CD4-positive, alpha-beta T cell treated with Interleukin-15 for 4 hours (primary cell): ENCODE results near the gene USF2.

Experiments
- DNase-seq: peaks from one replicate; pipeline ENCODE4 v3.0.0-alpha.2; 2020; ENCODE audit warnings: low spot score

The USF2 gene

DNA sequence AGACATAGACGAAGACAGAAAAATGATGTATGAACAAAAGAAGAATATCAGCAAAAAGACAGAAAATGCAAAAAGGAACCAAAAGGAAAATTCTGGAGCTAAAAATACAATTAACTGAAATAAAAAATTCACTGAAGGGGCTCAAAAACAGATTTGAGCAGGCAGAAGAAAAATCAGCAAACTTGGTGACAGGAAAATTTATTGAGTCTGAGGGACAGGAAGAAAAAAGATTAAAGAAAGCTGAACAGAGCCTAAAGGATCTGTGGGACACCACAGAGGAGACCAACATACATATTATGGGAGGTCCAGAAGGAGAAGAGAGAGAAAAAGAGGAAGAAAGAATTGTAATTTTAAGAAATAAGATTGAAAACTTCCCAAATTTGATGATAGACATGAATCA lies 27.3 kb upstream of the USF2 start:
- DNase-seq, result no peak

DNA sequence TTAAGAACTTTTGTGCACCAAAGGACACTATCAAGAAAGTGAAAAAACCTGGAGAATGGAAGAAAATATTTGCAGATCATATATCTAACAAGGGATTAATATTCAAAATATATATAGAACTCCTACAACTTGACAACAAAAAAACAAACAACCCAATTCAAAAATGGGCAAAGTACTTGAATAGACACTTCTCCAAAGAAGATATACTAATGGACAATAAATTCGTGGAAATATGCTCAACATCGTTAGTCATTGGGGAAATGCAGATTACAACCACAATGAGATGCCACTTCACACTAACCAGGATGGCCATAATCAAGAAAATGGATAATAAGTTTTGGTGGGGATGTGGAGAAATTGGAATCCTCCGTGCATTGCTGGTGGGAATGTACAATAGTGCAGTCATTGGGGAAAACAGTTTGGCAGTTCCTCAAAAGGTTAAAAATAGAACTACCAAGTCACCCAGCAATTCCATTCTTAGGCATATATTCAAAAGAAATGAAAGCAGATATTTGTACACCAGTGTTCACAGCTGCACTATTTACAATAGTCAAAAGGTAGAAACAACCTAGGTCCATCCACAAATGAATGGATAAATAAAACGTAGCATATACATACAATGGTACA lies 22.2 kb upstream of the USF2 start:
- DNase-seq, result no peak

DNA sequence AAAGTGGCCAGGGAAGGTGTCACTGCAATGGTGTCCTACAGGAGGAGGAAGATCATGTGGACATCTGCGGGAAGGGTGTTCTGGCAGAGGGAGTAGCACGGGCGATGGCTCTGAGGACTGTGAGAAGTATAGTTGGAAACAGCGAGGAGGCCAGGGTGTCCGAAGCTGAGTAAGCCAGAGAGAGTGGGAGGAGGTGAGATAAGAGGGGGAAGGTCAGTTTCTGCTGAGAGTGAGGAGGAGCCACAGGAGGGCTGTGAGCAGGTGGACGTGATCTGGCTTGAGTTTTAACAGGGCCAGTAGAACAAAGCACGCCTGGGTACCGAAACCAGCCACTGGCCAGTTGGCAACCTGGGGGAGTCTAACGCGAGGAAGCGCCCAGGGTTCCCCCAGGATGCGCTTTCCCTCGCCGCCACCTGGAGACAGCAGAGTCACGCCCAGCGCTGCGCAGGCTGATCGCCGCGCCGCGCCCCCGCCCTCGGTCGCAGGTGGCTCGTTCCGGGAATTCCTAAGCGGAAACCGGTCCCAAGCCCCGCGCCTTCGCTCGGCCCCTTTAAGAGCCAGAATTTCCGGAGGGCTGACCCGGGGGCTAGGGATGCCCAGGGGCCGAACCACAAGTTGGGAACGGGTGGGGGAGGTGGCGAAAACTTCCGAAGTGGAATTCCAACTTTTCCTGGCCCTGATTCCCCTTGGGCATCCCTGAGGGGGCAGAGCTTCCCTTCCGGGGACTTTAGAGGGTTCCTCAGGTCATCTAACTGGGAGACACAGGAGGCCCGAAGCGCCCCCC lies 21.0 kb upstream of the USF2 start:
- DNase-seq, result peak; percentile 68

DNA sequence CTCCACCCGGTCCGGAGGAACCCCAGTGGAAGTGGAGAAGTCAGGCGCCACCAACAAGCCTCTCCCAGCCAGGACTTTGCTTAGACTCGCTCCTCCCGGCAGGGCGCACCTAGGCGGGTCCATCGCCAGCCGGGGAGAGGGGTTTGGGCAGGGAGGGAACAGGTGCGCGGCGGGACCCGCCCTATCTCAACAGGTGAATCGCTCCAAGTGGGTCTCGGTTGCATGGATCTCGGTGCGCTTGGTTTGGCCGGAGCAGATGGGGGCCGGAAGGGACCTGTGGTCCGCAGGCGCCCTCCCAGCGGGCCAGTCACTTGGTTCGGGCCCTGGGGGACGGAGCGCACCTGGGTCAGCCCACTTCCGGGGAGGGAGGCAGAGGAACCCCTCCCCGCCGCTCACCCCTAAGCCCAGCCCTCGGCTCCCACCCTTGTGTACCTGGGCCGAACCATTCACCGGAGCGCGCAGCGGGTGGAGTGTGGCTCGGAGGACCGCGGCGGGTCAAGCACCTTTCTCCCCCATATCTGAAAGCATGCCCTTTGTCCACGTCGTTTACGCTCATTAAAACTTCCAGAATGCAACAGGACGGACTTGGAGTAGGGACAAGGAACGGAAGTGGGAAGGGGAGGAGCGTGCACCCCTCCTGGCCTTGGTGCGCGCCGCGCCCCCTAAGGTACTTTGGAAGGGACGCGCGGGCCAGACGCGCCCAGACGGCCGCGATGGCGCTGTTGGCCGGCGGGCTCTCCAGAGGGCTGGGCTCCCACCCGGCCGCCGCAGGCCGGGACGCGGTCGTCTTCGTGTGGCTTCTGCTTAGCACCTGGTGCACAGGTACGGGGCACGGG lies 20.2 kb upstream of the USF2 start, which contains the start of gene LSR:
TSS of gene LSR (plus strand) at position 693 of the 836 bp plus-strand sequence. CDS start at position 714, 21 bp downstream.
- DNase-seq, result peak; percentile 82

DNA sequence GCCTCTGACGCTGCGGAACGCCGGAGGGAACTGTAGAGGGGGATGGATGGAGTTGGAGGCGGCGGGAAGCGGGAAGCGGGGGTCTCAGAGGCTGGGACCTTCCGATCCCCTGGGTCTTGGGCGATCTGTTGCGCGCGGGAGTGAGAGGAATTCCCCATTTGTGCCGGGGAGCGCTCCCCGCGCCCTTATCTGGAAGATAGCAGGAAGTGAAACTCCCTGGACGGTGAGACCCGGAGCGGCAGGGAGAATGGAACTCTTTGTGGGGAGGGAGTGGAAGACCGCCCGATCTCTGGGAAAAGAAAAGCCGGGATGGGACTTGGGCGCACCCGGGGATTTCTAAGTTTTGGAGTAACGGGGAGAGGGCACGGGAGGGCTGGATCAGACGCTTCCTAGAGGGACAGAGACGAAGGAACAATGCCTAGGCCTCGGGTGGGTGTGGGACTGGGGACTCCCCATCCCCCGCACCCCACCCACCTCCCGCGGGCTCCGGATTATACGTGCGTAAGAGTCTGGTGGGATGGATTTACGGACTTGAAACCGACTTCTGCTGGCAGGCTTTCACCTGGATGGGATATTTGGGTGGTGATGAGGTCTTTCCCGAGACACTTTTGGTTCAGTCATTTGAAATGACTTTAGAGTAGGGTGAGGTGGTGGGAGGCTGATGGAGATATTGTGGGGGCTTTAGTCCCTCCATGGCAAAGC lies 19.5 kb upstream of the USF2 start:
- DNase-seq, result no peak

DNA sequence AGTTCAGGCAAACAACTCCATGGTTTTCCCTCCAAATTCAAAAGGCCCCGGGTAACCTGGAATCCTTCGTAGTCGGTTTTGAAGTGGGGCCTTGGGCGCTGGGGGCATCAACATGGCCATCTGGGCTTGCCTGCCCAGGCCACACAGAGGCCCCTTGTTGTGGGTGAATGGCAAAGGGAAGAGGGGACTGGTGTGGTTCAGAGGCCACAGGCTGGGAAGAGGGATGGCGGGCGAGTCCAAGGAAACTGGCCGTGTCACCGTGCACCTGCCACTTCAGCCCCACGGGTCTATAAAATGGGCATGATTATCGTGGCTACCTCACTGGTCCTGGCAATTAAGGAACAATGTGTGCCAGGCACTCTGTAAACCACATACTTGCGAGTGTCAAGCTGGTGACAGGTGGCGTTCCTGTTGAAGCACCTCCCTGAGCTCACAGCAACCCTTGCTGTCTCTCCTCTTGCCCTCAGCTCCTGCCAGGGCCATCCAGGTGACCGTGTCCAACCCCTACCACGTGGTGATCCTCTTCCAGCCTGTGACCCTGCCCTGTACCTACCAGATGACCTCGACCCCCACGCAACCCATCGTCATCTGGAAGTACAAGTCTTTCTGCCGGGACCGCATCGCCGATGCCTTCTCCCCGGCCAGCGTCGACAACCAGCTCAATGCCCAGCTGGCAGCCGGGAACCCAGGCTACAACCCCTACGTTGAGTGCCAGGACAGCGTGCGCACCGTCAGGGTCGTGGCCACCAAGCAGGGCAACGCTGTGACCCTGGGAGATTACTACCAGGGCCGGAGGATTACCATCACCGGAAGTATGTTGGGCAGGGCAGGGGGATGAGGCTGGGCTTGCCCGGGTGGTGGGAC lies 18.7 kb upstream of the USF2 start:
- DNase-seq, result no peak

DNA sequence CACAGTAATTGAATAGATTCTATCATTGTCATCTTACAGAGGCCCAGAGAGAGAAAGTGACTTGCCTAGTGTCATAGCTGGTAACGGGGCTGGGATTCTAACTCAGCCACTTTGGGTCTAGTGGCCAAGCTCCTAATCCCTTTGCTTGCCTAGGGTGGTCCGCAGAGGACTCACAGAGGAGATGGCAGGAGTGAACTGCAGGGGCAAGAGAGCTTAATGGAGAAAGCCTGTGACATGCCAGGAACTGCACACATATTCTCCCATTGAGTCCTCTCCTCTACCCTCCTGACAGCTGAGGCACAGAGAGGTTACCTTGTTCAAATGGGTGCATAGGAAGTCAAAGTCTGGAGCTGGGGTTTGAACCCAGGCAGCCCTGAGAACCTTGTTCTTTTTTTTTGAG lies 17.3 kb upstream of the USF2 start:
- DNase-seq, result no peak

DNA sequence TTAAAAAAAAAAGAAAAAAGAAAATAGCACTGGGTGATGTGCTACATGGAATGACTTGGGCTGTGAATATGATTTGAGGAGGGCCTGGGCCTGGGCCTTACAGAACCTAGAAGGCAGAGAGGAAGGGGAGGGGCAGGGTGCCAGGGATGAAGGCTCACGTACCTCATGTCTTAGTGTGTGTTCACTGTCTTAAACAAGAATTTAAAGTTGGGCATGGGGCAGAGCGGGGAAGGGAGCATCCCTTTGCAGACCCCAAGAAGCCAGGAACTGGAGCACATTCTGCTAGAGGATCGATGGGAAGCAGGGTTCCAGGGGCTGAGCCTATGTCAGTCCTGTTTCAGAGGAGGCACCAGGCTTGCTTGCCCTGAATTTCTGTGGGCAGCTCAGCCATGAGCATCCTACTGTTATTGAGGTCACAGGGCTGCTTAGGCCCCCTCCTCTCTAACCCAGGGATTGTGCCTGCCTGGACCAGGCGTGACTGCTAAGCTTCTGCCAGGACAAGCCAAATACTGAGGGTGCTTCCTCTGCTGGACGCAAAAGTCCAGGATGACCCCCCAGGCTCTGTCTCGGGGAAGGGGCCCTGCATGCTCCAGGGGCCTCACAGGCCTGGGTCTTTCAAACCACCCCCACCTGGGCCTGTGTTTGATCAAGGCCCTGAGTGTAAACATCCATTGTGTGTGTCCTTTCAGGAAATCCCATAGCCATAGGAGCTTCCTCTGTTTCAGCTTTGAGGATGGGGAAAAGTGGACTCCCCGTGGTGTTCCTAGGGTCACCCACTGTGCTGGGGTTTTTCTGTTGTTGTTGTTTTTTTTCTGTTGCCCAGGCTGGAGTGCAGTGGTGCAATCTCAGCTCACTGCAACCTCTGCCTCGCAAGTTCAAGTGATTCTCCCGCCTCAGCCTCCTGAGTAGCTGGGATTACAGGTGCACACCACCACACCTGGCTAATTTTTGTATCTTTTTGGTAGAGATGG lies 15.2 kb upstream of the USF2 start:
- DNase-seq, result no peak

DNA sequence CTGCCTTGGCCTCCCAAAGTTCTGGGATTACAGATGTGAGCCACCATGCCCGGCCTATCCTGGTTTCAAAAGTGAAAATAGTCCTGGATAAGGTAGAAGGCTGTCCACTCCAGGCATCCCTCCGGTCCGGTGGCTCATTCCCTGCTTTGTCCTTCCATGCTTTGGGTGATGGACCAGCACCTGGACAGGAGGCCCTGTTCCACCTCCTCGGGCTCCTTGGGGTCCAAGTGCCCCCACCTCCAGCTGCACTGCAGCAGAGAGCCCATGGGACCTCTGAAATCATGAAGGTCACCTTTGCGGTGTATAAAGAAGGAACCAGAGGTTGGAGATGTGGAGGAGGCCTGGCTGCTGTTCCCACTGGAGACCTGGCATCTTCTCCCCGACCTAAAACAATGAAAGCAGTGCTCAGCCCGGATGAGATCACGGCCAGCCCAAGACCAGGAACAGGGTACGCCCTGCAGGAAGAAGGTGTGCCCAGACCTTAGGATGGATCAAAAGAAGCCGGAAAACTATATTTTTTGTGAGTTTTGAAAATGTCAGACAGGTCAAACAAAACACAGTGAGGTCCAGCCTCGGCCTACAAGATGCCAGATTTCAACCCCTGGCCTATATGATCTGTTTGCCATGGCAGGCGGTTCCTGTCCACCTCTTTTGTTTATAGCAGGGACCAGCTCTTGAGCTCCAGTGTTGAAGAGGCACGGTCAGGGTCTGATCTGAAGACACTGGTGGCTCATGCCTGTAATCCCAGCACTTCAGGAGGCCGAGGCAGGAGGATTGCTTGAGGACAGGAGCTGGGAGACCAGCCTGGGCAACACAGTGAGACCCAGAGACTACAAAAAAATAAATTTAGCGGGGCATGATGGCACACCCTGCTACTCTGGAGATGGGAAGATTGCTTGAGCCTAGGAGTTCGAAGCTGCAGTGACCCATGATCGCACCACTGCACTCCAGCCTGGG lies 14.1 kb upstream of the USF2 start:
- no peak for DNase-seq

DNA sequence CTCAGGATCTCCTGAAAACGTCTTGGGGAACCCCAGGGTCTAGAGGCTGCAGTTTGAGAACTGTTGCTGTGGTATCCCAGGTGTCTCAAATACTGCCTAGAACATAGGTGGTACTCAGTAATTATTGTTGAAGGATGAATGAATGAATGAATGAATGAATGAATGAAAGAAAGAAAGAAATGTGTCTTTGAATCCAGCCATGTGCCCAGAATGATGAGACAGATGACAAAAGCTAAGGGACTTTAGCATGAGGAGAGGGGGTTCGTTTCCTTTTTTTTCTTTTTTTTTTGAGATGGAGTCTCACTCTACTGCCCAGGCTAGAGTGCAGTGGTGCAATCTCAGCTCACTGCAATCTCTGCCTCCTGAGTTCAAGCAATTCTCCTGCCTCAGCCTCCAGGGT lies 12.2 kb upstream of the USF2 start:
- no peak for DNase-seq

DNA sequence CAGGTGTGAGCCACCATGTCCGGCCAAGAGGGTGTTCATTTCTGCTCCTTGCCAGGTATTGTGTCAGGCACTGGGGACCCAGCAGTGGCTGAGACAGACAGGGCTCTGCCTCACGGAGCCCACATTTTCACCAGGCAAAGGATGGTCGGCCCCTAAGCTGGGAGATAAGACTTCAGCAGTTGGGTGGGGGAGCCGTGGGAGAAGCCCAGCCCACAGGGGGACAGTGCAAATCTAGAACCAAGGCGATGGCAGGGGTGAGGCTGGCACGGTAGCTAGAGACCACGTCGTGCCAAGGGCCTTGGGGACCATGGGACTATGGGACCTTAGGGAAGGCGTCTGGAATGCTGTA lies 11.7 kb upstream of the USF2 start:
- no peak for DNase-seq

DNA sequence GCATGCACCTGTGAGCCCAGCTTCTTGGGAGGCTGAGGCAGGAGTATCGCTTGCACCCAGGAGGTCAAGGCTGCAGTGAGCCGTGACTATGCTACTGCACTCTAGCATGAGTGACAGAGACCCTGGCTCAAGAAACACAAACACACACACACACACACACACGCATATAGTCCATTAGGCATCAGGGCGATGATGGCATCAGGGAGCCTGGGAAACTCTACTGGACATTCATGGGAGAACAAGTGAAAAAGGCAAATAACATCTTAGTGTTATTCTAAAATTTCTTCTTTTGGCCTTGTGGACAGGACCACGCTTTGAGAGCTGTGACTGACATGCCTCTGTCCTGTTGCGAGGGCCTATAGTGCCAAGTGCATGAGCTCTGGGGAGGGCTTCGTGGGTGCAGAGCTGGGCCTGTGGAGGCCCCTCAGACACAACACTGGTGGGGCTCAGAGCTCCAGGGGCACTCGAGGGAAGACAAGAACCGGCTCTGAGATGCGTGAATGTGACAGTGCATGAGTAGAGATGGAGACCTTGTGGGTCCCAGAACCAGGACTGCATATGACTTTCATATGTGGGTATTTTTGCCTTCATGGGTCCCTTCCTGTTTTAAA lies 8.0 kb upstream of the USF2 start:
- no peak for DNase-seq

DNA sequence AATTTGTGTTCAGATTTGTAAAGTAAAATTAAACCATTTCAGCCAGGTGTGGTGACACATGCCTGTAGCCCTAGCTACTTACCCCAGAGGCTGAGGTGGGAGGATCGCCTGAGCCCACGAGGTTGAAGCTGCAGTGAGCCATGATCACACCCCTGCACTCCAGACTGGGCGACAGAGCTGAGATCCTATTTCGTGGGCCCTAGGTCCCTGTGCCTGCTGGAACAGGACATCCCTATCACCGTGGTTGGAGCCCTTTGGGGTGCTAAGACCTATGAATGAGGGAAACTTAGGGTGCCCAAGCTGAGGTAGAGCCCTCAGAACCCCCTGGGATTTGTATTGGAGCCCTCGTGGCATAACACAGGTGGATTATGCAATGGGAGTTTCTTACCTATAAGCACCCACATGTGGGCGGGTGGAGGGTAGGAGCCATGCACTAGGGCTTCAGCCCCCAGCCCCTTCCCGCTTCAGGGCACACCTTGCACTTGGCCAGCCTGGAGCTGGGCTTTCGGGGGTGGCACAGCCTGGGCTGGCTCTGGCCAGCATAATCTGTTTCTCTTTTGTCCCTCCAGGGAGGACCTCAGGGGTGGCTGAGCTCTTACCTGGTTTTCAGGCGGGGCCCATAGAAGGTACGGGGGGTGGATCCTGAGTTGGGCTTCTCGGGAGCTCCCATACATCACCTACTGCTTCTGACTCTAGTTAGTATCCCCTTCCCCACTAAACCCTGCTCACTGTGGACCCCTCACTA lies 7.2 kb upstream of the USF2 start:
- DNase-seq, result no peak

DNA sequence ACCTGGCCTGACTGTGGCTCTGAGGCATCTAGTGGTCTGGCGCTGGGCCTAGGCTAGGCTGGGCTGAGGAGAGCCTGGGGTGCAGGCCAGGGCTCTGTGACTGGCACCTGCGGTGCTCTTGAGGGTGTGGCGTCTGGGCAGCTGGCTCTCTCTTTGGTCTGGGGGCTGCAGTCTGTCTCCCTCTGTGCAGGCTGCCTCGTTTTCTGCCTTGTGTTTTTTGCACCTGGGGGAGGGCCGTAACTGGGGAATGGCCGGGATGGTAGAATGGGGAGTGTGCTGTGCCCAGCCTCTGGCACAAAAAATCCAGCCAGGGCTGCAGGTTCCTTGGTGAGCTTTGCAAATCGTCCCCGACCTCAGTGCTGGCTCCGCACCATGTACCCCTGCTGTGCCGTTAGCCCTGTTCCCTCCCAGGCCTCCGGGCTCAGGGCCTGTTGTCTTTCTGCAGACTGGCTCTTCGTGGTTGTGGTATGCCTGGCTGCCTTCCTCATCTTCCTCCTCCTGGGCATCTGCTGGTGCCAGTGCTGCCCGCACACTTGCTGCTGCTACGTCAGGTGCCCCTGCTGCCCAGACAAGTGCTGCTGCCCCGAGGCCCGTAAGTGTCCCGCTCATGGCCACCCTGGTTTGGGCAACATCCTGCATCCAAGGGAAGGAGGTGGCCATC lies 6.5 kb upstream of the USF2 start:
- DNase-seq, result no peak

DNA sequence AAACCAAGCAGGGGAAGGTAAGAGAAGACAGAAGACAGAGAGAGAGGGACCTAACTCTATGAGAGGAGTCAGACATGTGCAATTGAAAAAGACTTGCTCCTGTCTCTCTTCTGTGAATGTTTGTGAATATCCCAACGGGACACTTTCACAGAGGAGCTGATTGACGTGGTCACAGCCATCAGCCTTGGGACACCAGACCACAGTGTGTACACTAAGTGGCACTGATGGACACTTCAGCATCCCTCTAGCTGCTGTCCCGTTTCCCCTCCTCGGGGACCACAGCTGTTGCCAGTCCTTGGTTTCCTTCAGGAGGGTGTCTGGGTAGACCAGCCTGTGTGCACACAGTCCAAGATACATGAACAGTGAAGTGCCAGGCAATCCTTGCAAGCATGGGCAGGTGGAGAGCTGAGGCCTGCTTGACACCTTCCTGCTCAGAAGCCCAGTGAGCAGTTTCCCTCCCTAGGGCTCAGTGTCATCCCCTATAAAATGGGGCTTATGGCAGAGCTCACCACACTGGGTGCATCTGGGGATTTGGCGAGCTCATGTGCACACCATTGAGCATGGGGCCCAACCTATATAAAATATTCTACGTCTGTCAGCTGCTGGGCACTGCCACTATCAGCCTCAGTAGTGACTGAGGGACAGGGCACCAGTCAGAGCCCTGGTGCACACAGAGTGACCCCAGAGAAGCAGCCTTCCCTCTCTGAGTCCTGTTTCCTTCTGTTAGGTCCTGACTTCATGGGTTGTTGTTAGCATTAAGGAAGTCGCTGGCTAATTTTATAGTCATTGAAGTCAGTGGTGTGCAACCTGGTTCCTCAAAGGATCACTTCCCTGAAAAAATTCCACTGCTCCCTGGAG lies 4.3 kb upstream of the USF2 start:
- no peak for DNase-seq
